GM19043 (cell line): ENCODE data around the gene FAM135A.
"Not testable (repeated sequence)": the region's sequence is repeated elsewhere in the genome, so short reads cannot be mapped to it uniquely, and the experiment has no call there.

ENCODE experiments used
- ATAC-seq: cut with Tn5 transposase; IDR thresholded peaks from one replicate; pipeline ENCODE4 v1.9.1; 2021; ENCODE audit warnings: low read depth; ENCODE audit not compliant: unreplicated experiment

Gene FAM135A

DNA sequence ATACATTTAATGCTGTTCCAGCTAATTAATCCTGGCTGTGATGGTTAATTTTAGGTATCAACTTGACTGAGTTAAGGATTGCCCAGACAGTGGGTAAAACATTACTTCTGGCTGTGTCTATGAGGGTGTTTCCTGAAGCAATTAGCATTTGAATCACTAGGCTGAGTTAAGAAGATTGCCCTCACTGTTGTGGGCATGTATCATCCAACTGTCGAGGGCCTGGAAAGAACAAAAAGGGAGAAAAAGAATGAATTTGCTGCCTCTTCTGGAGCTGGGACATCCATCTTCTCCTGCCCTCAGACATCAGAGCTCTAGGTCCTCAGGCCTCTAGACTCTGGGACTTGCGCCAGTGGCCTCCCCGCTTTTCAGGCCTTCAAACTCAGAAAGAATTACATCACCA lies 187.7 kb downstream of the FAM135A start:
- ATAC-seq = no peak

DNA sequence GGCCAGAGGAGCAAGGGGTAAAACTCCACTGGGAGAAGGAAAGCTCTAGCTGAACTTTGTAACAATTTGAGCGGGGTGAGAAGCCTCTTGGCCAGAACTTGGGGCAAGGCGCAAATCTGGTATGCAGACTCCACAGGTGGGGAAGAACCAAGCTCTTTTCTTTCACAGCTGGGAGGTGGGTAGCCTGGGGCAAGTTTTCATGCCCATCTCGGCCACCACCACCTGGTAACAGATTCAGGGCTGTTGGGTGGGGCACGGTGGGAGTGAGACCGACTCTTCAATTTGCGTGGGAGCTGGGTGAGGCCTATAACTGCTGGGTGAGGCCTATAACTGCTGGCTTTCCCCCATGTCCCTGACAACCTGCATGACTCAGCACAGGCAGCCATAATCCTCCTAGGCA lies 190.9 kb downstream of the FAM135A start:
- no peak for ATAC-seq

DNA sequence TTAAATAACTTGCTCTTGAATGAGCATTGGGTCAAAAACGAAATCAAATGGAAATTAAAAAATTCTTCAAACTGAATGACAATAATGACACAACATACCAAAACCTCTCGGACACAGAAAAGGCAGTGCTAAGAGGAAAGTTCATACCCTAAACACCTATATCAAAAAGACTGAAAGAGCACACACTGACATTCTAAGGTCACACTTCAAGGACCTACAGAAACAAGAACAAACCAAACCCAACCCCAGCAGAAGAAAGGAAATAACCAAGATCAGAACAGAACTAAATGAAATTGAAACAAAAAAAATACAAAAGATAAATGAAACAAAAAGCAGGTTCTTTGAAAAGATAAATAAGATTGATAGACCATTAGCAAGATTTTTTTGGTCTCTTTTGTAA lies 194.1 kb downstream of the FAM135A start:
- ATAC-seq = not testable (repeated sequence)

DNA sequence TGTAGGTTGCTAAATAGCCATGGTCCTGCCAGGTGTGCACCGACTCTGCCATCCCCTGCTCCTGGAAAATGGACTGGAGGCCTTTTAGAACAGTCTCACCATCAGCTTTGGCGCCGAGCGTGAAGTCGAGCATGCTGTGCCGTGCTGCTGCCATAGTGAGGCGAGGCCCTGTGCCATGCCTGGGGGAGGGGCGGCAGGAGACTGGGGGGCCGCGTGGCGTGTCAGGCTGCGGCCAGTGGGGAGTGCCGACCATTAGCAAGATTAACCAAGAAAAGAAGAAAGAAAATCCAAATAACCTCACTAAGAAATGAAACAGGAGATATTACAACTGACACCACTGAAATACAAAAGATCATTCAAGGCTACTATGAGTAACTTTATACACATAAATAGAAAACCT lies 195.9 kb downstream of the FAM135A start:
- ATAC-seq = not testable (repeated sequence)
